ENCODE data around the gene NPRL2. TPM values are rescaled to one million over a fixed set of nuclear protein-coding genes. Genes with fewer than 3 reads are reported as not detected.

Gene NPRL2
- total and polyA plus RNA-seq, 2 of the 8 experiments (the other 6 are each of a cell fraction or from before 2014, with no cell fraction given): 28.4 to 51.4 TPM

- no peak for FAIRE-seq
- H2BK20ac ChIP-seq (ENCODE audit: low read length): no peak overlapping the region; the same call in 1 of the 2 replicates
- no peak overlapping the region for H3K23ac ChIP-seq (ENCODE audit: insufficient read length)
- H4K91ac ChIP-seq (replicated peaks; ENCODE audit: insufficient read length, low read length): peak overlapping the region; percentile 17
- peaks cover 0 to 38% (median 22%) of the 10 kb centered on the region in 4 experiments; a peak in 6 of 7 replicates for H3K4me1 ChIP-seq (replicated peaks in 1 of 4; ENCODE audit: control insufficient read depth in 3 of 4, insufficient read depth in 4 of 4, low read length in 3 of 4)
- H4K20me1 ChIP-seq (replicated peaks in 1 of 2; ENCODE audit: control insufficient read depth in 1 of 2, insufficient read depth in 2 of 2, low read length in 2 of 2): peaks cover 7 to 16% of the 10 kb centered on the region in 2 experiments
- 97% methylated on average over 5 of the region's 5 CpGs; no CpG with 5 or more reads in 1 of the 2 experiments for WGBS, 2 experiments (ENCODE audit: extremely low coverage in 1 of 2, insufficient coverage in 1 of 2, insufficient read length in 1 of 2, insufficient replicate concordance in 2 of 2, low coverage in 1 of 2, low lambda C conversion rate in 2 of 2, missing lambda C conversion rate in 1 of 2)
- no peak overlapping the region for H2BK5ac ChIP-seq (ENCODE audit: low read depth, low read length)
- H3K18ac ChIP-seq (ENCODE audit: extremely low read depth, low read length): no peak overlapping the region
- no peak overlapping the region for H3K56ac ChIP-seq (replicated peaks; ENCODE audit: insufficient read length, low read depth, low read length)
- H2AK5ac ChIP-seq (ENCODE audit: low read depth, low read length): peak overlapping the region; percentile 69; the same call in 1 of the 2 replicates
- H4K5ac ChIP-seq (ENCODE audit: insufficient read length, low read depth, low read length): no peak overlapping the region
- peaks cover 12 to 21% (median 18%) of the 10 kb centered on the region in 4 experiments; a peak in 7 of 8 replicates for H3K36me3 ChIP-seq (ENCODE audit: control insufficient read depth in 2 of 4, insufficient read depth in 4 of 4, low read length in 3 of 4)
- POLR2A ChIA-PET (ENCODE audit: partially characterized antibody): interaction anchor here (1.1 to 12.6 kb wide), 8 partner anchors 10 to 48 kb away, joined by 3 to 149 read pairs (median 7); partner anchors contain the start of genes HYAL1, HYAL3, IFRD2 and NAA80
- no peaks in the 10 kb centered on the region for H3K27me3 ChIP-seq (replicated peaks in 1 of 4; ENCODE audit: control insufficient read depth in 3 of 4, extremely low read depth in 1 of 4, insufficient read depth in 3 of 4, low read length in 3 of 4)
- no peak overlapping the region for H3K14ac ChIP-seq (ENCODE audit: insufficient read length)
- peaks cover 0 to 32% of the 10 kb centered on the region in 2 experiments; a peak in 3 of 4 replicates for H3K79me2 ChIP-seq (ENCODE audit: control insufficient read depth in 1 of 2, insufficient read depth in 2 of 2, low read length in 2 of 2)
- H3K4me2 ChIP-seq (ENCODE audit: insufficient read depth in 1 of 2, low read depth in 2 of 2, low read length in 2 of 2): no peak overlapping the region; a peak in 1 of 4 replicates
- no peaks in the 10 kb centered on the region for H3K9me3 ChIP-seq (ENCODE audit: insufficient read depth in 2 of 2, low read depth in 1 of 2, low read length in 1 of 2)
- no peak overlapping the region for H3K4ac ChIP-seq (replicated peaks; ENCODE audit: insufficient read length, low read depth, low read length)
- H4K8ac ChIP-seq (ENCODE audit: extremely low read depth, insufficient read depth, low read length): no peak overlapping the region
- H2BK15ac ChIP-seq (ENCODE audit: low read length): no peak overlapping the region
- H3K23me2 ChIP-seq (ENCODE audit: low read depth, low read length): peaks cover 28% of the 10 kb centered on the region
- H3K4me3 ChIP-seq (ENCODE audit: extremely low read depth in 1 of 4, insufficient read depth in 2 of 4, low read depth in 3 of 4, low read length in 4 of 4): no peak overlapping the region
- peak overlapping the region; percentile 44; the same call in 1 of the 2 replicates for H2BK12ac ChIP-seq (ENCODE audit: low read depth, low read length)
- H3K79me1 ChIP-seq (ENCODE audit: low read depth, low read length): peaks cover 16% of the 10 kb centered on the region
- no peak for DNase-seq (ENCODE audit: low read depth in 1 of 2, low spot score in 2 of 2)
- H2AFZ ChIP-seq (ENCODE audit: low read length): no peak overlapping the region
- H3K27ac ChIP-seq (ENCODE audit: low read depth, low read length): no peak overlapping the region
- CTCF ChIA-PET (ENCODE audit: partially characterized antibody): interaction anchor here (0.7 to 7.5 kb wide), 24 partner anchors 9 to 183 kb away, joined by 3 to 75 read pairs (median 7); partner anchors contain the start of genes GNAT1, HYAL1, IFRD2 and LSMEM2
- no peak overlapping the region for H3K9ac ChIP-seq (replicated peaks in 1 of 4; ENCODE audit: extremely low read depth in 1 of 4, low read depth in 3 of 4, low read length in 3 of 4)
- H2BK120ac ChIP-seq (replicated peaks; ENCODE audit: low read depth, low read length): no peak overlapping the region
- TF ChIP-seq RBBP5 (IDR thresholded peaks at IDR 0.05; ENCODE audit: borderline replicate concordance, low read depth, low read length) (no peak), JUND (IDR thresholded peaks at IDR 0.05; ENCODE audit: low read length) (no peak), KDM5A (IDR thresholded peaks at IDR 0.05; ENCODE audit: low read length) (no peak), TAF7 (optimal IDR thresholded peaks at IDR 0.05; ENCODE audit: borderline replicate concordance, low read depth, low read length) (no peak), POLR2A (IDR thresholded peaks at IDR 0.05; ENCODE audit: control extremely low read depth in 1 of 2, low read depth in 2 of 2, low read length in 2 of 2) (no peak), CHD1 (IDR thresholded peaks at IDR 0.05; ENCODE audit: low read depth, low read length) (no peak), RNF2 (IDR thresholded peaks at IDR 0.05; ENCODE audit: borderline replicate concordance, low read depth, low read length, missing control alignments, poor library complexity, severe bottlenecking) (no peak), CTBP2 (IDR thresholded peaks at IDR 0.05; ENCODE audit: borderline replicate concordance, insufficient read depth, insufficient read length, low read length) (no peak), MAX (IDR thresholded peaks at IDR 0.05) (no peak), FOSL1 (IDR thresholded peaks at IDR 0.05; ENCODE audit: insufficient read depth, low read depth, low read length) (no peak), SRF (IDR thresholded peaks at IDR 0.05; ENCODE audit: low read depth, low read length) (no peak), SIN3A (conservative IDR thresholded peaks at IDR 0.05 in 1 of 2, IDR thresholded peaks at IDR 0.05 in 1 of 2; ENCODE audit: low read depth in 1 of 2, low read length in 2 of 2) (no peak)
These were observed 26.9 kb downstream of the NPRL2 start for GRCh38 chr3:50323614-50324199.

Data from H1 (cell line).